ENCODE measurements around the gene IRF2BP2. TPM values are rescaled to one million over a fixed set of nuclear protein-coding genes. Genes with fewer than 3 reads are reported as not detected.

Gene IRF2BP2
- total and polyA plus RNA-seq, 2 of the 13 experiments (the other 11 are each of a cell fraction or from before 2014, with no cell fraction given), result 140 to 147 TPM

GRCh38 chr1:234584926-234585325, 25.1 kb downstream of the IRF2BP2 start:
- no peak for FAIRE-seq
- Histone ChIP-seq H3K9me3 (ENCODE audit: low read length) (no peaks in the 10 kb centered on the region), H3K27ac (ENCODE audit: extremely low read length, insufficient read depth, low read length) (no peak overlapping the region), H3K79me2 (ENCODE audit: insufficient read depth, low read length) (no peaks in the 10 kb centered on the region), H3K36me3 (replicated peaks in 1 of 2; ENCODE audit: control insufficient read depth in 1 of 2, insufficient read depth in 2 of 2, low read length in 2 of 2) (no peaks in the 10 kb centered on the region), H4K20me1 (ENCODE audit: insufficient read depth, low read length) (no peaks in the 10 kb centered on the region), H3K27me3 (ENCODE audit: control insufficient read depth in 1 of 2, insufficient read depth in 2 of 2, low read length in 2 of 2) (peaks cover 3% of the 10 kb centered on the region in 2 experiments; a peak in 1 of 5 replicates), H2AFZ (ENCODE audit: low read length) (no peak overlapping the region), H3K4me1 (ENCODE audit: insufficient read depth, low read length) (peaks cover 33% of the 10 kb centered on the region), H3K4me3 (replicated peaks in 1 of 3; ENCODE audit: insufficient read depth in 1 of 3, low read depth in 2 of 3, low read length in 3 of 3) (no peak overlapping the region), H3K4me2 (ENCODE audit: low read depth, low read length) (no peak overlapping the region), H3K9ac (ENCODE audit: insufficient read depth, low read depth, low read length) (no peak overlapping the region)
- intact Hi-C loops (cut with micrococcal nuclease; ENCODE audit: unreplicated experiment), result no loop called here
- ChIA-PET CTCF (ENCODE audit: low intra/inter-chr PET ratio, low total read pairs) (no interaction called here), POLR2A (interaction anchor here (1.0 to 1.4 kb wide), 4 partner anchors 13 to 42 kb away, joined by 3 read pairs; no protein-coding TSS in a partner anchor)
- ATAC-seq, result no peak
- 22% methylated on average over 4 of the region's 4 CpGs for WGBS (ENCODE audit: low lambda C conversion rate)
- no TSS peak for BruUV-seq (replicated peaks)
- TF ChIP-seq ZSCAN5A (CRISPR knock-in tag; IDR thresholded peaks at IDR 0.05; ENCODE audit: borderline replicate concordance), result no peak
- no peak for TF ChIP-seq ZNF260 (CRISPR knock-in tag; IDR thresholded peaks at IDR 0.05; ENCODE audit: borderline replicate concordance, low read depth)
- TF ChIP-seq MBNL3 (CRISPR knock-in tag; conservative IDR thresholded peaks at IDR 0.05), result no peak
- TF ChIP-seq E2F1 (CRISPR knock-in tag; IDR thresholded peaks at IDR 0.05), result no peak
- TF ChIP-seq CENPX (CRISPR knock-in tag; IDR thresholded peaks at IDR 0.05), result no peak
- no peak for TF ChIP-seq TSC22D2 (CRISPR knock-in tag; IDR thresholded peaks at IDR 0.05; ENCODE audit: borderline replicate concordance)
- no peak for TF ChIP-seq CERS6 (CRISPR knock-in tag; IDR thresholded peaks at IDR 0.05)
- no peak for TF ChIP-seq SMARCE1 (IDR thresholded peaks at IDR 0.05; ENCODE audit: borderline replicate concordance)
- TF ChIP-seq ZNF564 (CRISPR knock-in tag; IDR thresholded peaks at IDR 0.05), result no peak
- TF ChIP-seq PAWR (CRISPR knock-in tag; IDR thresholded peaks at IDR 0.05; ENCODE audit: borderline replicate concordance), result no peak
- no peak for TF ChIP-seq ZNF296 (CRISPR knock-in tag; conservative IDR thresholded peaks at IDR 0.05)
- TF ChIP-seq ZNF331 (CRISPR knock-in tag; IDR thresholded peaks at IDR 0.05), result no peak
- TF ChIP-seq ZNF276 (CRISPR knock-in tag; IDR thresholded peaks at IDR 0.05; ENCODE audit: low read depth), result no peak
- TF ChIP-seq ZFP41 (CRISPR knock-in tag; IDR thresholded peaks at IDR 0.05; ENCODE audit: borderline replicate concordance), result no peak
- TF ChIP-seq BRD4 (CRISPR knock-in tag; IDR thresholded peaks at IDR 0.05), result no peak
- TF ChIP-seq JUND (CRISPR knock-in tag; IDR thresholded peaks at IDR 0.05), result no peak
- no peak for TF ChIP-seq GMEB1 (CRISPR knock-in tag; IDR thresholded peaks at IDR 0.05; ENCODE audit: borderline replicate concordance)
- in situ Hi-C loops (cut with HindIII; ENCODE audit: extremely low pct_ligation_motif_present, low pct_unique_long_range_greater_than_20kb), result no loop called here
- no peak for DNase-seq (ENCODE audit: low spot score)

Measured in HepG2 (cell line).